ENCODE results near the gene ASB11.
A peak's percentile ranks its signal among the peaks of the same experiment; 100 is the strongest.

ASB11 gene

GRCh38 chrX:15301924-15302323, 13.5 kb downstream of the ASB11 start:
- TF ChIP-seq, protein P1, sequence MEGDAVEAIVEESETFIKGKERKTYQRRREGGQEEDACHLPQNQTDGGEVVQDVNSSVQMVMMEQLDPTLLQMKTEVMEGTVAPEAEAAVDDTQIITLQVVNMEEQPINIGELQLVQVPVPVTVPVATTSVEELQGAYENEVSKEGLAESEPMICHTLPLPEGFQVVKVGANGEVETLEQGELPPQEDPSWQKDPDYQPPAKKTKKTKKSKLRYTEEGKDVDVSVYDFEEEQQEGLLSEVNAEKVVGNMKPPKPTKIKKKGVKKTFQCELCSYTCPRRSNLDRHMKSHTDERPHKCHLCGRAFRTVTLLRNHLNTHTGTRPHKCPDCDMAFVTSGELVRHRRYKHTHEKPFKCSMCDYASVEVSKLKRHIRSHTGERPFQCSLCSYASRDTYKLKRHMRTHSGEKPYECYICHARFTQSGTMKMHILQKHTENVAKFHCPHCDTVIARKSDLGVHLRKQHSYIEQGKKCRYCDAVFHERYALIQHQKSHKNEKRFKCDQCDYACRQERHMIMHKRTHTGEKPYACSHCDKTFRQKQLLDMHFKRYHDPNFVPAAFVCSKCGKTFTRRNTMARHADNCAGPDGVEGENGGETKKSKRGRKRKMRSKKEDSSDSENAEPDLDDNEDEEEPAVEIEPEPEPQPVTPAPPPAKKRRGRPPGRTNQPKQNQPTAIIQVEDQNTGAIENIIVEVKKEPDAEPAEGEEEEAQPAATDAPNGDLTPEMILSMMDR (IDR thresholded peaks at IDR 0.05): no peak

GRCh38 chrX:15299941-15300851, 15.2 kb downstream of the ASB11 start:
- TF ChIP-seq, protein P1 (IDR thresholded peaks at IDR 0.05): peak; percentile 50; the same call in 1 of the 2 replicates

- TF ChIP-seq, protein P1 (IDR thresholded peaks at IDR 0.05): no peak
These were observed 16.7 kb downstream of the ASB11 start for GRCh38 chrX:15298780-15299179.

- TF ChIP-seq, protein P1 (IDR thresholded peaks at IDR 0.05): no peak
These were observed 17.2 kb downstream of the ASB11 start for GRCh38 chrX:15298201-15298600.

DNA sequence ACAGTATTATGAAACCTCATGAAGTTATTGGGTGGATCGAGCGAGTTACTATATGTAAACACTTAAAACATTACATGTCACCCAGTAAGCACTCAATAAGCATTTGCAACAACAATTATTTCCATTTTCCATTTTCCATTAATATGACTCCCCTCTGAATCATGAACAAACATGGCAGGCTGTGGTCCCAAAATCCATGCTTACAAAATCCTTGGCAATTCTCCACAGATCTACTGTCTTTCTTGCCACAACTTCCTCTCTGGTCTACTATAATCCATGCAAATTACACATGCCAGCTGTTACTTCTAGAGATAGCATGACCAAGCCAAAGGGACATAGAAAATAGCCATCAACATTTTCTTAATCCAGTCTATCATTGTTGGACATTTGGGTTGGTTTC, 22.0 kb downstream of the ASB11 start:
- TF ChIP-seq, protein P1 (IDR thresholded peaks at IDR 0.05): no peak

DNA sequence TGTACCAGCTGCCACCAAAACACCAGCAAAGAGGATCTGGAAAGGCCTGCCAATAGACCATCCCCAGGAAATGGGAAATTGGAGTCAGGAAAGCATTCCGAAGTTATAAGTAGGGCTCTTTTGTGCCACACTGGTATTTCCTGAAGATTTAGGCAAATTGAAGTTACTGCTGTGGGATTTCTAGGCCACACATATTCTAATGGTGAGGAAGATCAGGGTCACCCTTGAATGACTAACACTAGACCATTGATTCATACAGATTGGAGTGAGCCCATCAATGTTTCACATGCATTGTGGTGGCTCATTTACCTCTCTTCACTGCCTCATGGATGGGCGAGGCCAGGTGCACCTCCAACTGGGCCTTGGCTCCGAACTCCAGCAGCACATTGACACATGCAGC, 22.6 kb downstream of the ASB11 start:
- TF ChIP-seq, protein P1 (IDR thresholded peaks at IDR 0.05): no peak

DNA sequence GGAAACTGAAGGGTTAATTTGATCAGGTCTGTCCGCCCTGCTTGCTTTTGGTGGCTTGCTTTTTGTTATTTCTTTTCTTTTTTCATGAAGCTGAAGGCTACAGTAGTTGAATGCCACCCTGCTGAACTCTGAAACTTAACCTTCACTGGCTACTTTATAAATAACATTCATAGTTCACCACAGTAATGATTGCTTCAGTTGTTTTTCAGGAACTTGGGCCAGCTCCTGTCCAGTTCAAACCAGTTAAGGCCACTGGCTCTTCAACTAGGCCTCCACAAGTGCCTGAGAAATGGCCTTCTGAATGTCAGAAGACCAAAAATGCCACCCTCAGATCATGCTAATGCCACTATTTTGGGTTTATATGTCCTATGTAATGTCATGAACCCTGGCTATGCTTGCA, 37.8 kb downstream of the ASB11 start:
- TF ChIP-seq, protein P1 (IDR thresholded peaks at IDR 0.05): no peak

All from LNCAP (cell line).